NCI-H1694 (cell line): Measurements from ENCODE around the gene DEDD.

ENCODE experiments used
- DNase-seq: peaks from one replicate; lab custom pipeline; 2025; lab: John Stamatoyannopoulos, UW

The DEDD gene

GRCh38 chr1:161163793-161164192 lies 31.3 kb upstream of the DEDD start:
- DNase-seq, result no peak

- no peak for DNase-seq
Measured at GRCh38 chr1:161162806-161163205, 30.3 kb upstream of the DEDD start.

- no peak for DNase-seq
Measured at GRCh38 chr1:161162052-161162451, 29.6 kb upstream of the DEDD start.

- DNase-seq, result no peak
Measured at GRCh38 chr1:161161652-161162051, 29.2 kb upstream of the DEDD start.

DNA sequence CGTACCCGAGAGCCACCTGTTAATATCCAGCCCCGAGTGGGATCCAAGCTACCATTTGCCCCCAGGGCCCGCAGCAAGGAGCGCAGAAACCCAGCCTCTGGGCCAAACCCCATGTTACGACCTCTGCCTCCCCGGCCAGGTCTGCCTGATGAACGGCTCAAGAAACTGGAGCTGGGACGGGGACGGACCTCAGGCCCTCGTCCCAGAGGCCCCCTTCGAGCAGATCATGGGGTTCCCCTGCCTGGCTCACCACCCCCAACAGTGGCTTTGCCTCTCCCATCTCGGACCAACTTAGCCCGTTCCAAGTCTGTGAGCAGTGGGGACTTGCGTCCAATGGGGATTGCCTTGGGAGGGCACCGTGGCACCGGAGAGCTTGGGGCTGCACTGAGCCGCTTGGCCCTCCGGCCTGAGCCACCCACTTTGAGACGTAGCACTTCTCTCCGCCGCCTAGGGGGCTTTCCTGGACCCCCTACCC lies 28.2 kb upstream of the DEDD start:
- DNase-seq, result no peak

GRCh38 chr1:161159913-161160243 lies 27.4 kb upstream of the DEDD start:
- no peak for DNase-seq

DNA sequence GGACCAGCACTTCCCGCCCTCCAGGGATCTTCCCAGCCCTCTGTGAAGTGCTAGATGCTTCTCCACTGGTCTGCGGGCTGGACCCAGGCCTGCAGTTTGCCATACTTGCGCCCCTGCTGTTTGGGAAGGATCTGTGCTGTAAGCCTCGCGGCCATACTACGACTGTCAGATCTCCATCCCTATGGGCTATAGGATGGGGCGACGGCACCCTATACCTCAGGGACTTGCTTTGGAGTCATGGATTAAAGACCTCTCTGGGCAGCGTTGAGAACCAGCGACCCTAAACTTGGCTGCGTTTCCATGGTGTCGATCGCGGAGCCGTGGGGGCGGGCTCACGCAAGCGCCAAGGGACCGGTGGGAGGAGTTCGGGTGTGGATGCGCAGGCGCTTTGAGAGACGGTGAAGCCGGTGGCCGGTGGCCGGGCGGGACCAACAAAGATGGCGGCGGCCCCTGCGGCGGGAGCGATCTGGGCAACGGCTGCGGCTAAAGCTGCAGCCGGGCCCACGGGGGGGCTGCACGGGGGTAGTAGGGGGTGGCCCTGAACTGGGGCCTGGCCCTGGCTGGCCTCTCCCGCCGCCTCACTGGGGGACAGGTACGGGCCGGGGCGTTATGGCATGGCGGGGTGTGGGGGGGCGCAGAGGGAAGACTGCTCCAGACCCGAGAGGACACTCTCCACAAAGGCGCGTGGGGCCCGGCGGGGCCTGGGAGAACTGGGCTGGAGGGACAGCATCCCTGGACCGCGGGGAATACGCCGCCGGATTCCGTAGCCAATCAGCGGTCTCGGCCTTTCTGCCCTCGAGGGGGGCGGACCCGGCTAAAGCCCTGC lies 26.8 kb upstream of the DEDD start, which contains the start of gene USP21:
Gene USP21, plus strand, starts transcription at position 414 of the 826 bp plus-strand sequence. CDS start 1,141 bp downstream, outside the sequence.
- peak; percentile 84 for DNase-seq

DNA sequence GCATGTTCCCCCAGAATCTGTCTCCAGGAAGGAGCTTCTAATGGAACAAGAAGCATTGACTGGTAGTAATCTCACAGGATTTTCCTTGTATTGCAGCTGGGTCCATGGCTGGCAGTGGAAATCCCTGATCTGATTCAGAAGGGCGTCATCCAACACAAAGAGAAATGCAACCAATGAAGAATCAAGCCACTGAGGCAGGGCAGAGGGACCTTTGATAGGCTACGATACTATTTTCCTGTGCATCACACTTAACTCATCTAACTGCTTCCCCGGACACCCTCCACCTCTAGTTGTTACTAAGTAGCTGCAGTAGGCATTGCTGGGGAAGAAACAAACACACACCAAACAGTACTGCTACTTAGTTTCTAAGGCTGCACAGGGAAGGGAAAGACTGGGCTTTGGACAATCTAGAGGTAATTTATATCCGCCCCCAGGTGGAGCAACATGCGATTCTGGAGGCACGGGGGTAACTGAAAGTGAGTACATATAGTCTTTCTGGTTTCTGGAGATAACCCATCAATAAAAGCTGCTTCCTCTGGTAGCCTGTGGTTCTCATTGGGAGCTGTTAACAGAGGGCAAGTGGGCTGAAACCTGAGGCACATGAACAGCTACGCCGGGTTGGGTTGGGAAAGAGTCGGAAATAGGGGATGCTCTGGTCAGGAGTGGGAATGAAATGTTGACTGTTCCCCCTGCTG lies 26.0 kb upstream of the DEDD start:
- DNase-seq, result no peak

- DNase-seq, result no peak
Measured at GRCh38 chr1:161157867-161158266, 25.4 kb upstream of the DEDD start.

DNA sequence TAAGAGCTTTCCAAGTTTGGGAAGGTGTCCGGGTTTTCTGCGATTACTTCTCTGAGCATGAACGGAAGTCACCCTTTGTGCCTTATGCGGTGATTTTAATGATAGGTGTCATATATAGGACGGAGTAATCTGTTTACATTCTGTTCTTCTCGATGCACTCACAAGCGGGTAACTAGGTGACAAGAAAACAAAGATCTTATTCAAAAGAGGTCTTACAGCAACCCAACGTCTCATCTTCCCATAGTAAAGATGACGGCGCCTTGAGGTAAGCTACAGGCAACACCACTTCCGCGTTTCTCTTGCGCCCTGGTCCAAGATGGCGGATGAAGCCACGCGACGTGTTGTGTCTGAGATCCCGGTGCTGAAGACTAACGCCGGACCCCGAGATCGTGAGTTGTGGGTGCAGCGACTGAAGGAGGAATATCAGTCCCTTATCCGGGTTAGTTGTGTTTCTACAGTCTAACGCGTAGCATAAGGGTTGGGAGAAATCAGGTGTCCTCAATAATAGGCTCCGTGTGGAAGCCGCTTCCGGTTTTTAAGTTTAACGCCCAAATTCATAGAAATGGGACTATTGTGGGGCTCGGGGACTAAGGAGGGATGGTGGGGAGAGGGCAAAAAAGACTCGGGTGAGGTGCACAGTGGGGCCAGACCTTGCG lies 21.3 kb upstream of the DEDD start, which contains the start of gene UFC1:
Gene UFC1, plus strand, starts transcription at position 297 of the 656 bp plus-strand sequence. Its CDS starts 20 bp downstream, at position 317.
- DNase-seq, result peak; percentile 91

DNA sequence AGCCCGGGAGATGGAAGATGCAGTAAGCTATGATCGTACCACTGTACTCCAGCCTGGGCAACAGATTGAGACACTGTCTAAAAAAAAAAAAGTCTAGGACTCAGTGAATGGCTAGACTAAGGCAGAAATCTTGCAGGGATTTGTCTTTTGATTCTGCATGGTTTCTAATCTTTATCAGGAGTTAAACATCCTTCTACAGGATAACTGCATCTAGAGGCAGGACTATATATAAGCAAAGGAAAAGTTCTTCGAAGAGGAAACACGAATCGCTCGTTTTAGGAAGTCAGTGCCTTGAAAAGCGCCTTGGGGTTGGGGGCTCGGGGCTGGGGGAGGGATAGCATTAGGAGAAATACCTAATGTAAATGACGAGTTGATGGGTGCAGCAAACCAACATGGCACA lies 20.7 kb upstream of the DEDD start:
- DNase-seq, result no peak

DNA sequence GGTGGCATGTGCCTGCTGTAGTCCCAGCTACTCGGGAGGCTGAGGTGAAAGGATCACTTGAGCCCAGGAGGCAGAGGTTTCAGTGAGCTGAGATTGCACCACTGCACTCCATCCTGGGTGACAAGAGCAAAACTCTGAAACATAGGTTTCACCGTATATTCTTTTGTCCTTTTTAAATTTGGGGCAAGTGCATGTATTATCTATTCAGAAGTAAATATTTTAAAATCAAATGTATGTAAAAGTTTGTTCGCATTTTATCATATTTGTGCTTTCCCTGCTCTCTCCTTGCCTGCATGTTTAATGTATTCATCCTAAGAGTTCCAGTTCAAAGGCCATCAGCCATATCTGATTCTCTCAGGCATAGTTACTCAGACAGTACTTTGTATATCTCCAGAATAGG lies 13.4 kb upstream of the DEDD start:
- DNase-seq, result peak; percentile 19

DNA sequence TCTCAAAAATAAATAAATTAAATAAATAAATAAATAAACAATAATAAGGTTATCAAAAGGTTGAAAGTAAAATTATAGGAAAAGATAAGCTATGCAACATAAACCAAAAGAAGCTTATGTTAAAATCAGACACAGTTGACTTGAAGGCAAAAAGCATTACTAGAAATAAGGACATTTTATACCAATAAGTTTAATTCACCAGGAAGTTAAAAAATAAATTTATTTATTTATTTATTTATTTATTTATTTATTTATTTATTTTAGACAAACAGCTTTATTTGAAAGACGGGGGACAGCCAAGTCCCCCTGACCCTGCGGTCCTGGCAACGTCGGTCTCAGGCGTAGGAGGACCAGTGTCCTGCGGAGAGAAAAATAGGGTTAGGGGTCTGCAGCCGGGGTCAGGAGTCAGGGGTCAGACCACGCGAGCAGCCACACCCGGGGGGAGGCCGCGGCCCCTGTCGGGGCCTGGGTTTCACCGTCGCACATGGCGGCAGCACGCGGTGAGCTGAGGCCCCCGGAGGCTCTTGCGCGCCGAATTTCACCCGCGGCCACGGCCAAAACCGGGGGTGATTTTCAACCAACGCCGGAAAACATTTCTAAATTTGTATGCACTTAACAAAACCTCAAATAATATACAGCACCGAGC lies 8.4 kb upstream of the DEDD start:
- no peak for DNase-seq

GRCh38 chr1:161139766-161140165 lies 7.3 kb upstream of the DEDD start:
- peak; percentile 68 for DNase-seq

GRCh38 chr1:161138431-161138830 lies 6.0 kb upstream of the DEDD start:
- DNase-seq, result no peak

DNA sequence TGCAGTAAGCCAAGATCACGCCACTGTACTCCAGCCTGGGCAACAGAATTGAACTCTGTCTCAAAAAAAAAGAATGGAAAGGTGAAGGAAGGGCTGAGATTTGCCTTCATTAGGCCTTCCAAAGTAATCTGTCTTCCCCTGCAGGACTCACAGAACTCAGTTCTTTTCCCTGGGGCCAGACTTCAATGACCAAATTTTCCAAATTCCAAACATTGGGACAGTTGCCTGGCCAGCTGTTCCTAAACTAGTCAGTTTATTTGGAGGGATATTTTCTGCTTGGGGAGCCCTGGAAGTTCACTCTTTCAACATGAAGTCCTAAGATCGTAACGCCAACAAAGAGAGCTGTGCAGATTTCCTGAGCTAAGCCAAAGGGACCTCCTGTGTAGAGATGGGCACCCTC lies 5.4 kb upstream of the DEDD start:
- no peak for DNase-seq

DNA sequence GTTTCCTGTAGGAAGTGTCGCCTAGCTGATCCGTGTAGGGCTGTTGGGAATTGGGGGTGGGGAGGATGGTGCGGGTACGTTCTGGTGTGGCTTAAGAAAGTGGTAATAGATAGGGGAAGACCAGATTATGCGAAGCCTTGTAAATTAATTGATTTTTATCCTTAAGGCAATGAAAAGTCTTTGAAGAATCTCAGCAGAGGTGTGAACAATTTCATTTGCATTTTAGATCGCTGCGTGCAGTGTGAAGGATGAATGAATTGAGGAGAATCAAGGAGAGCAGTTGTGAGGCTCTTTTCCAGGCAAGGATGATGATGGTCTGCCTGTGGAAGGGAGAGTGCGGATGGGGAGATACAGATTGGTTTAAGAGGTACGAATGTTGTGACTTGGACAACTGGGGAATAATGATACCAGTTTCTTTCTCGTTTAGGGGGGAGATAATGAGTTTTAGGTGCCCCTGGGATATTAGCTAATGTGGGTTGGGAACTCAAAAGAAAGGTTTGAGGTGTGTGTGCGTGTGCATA lies 813 bp upstream of the DEDD start:
- DNase-seq, result no peak

- DNase-seq, result peak; percentile 80
Measured at GRCh38 chr1:161131523-161132409, 701 bp downstream of the DEDD start.

DNA sequence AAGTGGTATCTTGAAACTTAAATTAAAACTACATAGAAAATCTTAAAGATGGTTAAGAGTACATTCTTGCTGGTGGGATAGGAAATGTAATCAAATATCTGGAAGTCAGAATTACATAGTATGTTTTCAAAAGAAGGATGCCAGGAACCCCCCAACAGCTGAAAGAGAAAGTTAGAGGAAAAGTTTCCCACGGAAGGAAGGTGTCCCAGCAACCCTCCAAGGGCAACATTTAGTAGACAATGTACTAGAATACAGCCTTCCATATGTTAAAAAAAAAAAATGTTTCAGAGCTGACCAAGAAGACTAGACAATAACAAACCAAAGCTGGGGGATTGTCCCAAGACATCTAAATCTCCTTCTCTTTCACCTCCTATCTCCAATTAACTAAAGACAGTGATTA lies 2.2 kb downstream of the DEDD start:
- no peak for DNase-seq

GRCh38 chr1:161128591-161129420 lies 3.7 kb downstream of the DEDD start:
- DNase-seq, result peak; percentile 44
